GM12878 (cell line): ENCODE results near the gene ZNF688. TPM values are rescaled to one million over a fixed set of nuclear protein-coding genes. Genes with fewer than 3 reads are reported as not detected.

ENCODE experiments used
- CBFB ChIP-seq: IDR thresholded peaks from 2 replicates; pipeline ENCODE4 v1.6.1; 2016; ENCODE audit warnings: antibody characterized with exemption, low read depth
- CBX5 ChIP-seq: sonication (generic); IDR thresholded peaks from 2 replicates; pipeline ENCODE4 v1.6.1; 2016; ENCODE audit warnings: low read depth, moderate library complexity, mild to moderate bottlenecking, inconsistent platforms
- CHD2 ChIP-seq: IDR thresholded peaks from 2 replicates; pipeline ENCODE4 v1.6.1; 2011; ENCODE audit warnings: low read depth, low read length, improper control_type of control experiment, borderline replicate concordance
- CHD4 ChIP-seq: fragments of 200-600 bp; sonication (generic); IDR thresholded peaks from 2 replicates; pipeline ENCODE4 v1.6.1; 2016; ENCODE audit warnings: mild to moderate bottlenecking
- CREM ChIP-seq: IDR thresholded peaks from 2 replicates; pipeline ENCODE4 v1.6.1; 2014; ENCODE audit warnings: antibody characterized with exemption, low read depth
- EGR1 ChIP-seq, 2 experiments: IDR thresholded peaks; 1 replicate in 1 of 2; 2 replicates in 1 of 2; pipeline ENCODE4 v1.6.1; 2011 to 2012; ENCODE audit warnings: low read depth in 2 of 2, low read length in 2 of 2, borderline replicate concordance in 1 of 2, mild to moderate bottlenecking in 1 of 2, moderate library complexity in 1 of 2
- FOS ChIP-seq: IDR thresholded peaks from 3 replicates; pipeline ENCODE4 v1.6.1; 2011; ENCODE audit warnings: borderline replicate concordance; ENCODE audit not compliant: insufficient read length; ENCODE audit errors: extremely low read depth
- HDGF ChIP-seq: fragments of 450-650 bp; IDR thresholded peaks from 2 replicates; pipeline ENCODE4 v1.6.1; 2016; ENCODE audit warnings: antibody characterized with exemption
- IKZF1 ChIP-seq: fragments of 450-650 bp; conservative IDR thresholded peaks from 2 replicates; pipeline ENCODE4 v1.6.1; 2017; ENCODE audit warnings: antibody characterized with exemption, mild to moderate bottlenecking
- IKZF2 ChIP-seq, 2 experiments: fragments of 450-650 bp; IDR thresholded peaks; 2 replicates each; pipeline ENCODE4 v1.6.1; 2017; ENCODE audit warnings: mild to moderate bottlenecking in 2 of 2, moderate library complexity in 2 of 2
- JUND ChIP-seq: IDR thresholded peaks from 2 replicates; pipeline ENCODE4 v1.6.1; 2012; ENCODE audit warnings: low read depth, mild to moderate bottlenecking, low read length, improper control_type of control experiment, moderate library complexity
- MLLT1 ChIP-seq: fragments of 450-650 bp; IDR thresholded peaks from 2 replicates; pipeline ENCODE4 v1.6.1; 2016; ENCODE audit warnings: mild to moderate bottlenecking
- NFXL1 ChIP-seq: fragments of 450-650 bp; IDR thresholded peaks from 2 replicates; pipeline ENCODE4 v1.6.1; 2017; ENCODE audit warnings: antibody characterized with exemption, mild to moderate bottlenecking, borderline replicate concordance
- NFYB ChIP-seq: IDR thresholded peaks from 2 replicates; pipeline ENCODE4 v1.6.1; 2011; ENCODE audit warnings: low read depth, mild to moderate bottlenecking, low read length, improper control_type of control experiment, moderate library complexity; ENCODE audit not compliant: insufficient read depth
- PKNOX1 ChIP-seq: fragments of 450-650 bp; IDR thresholded peaks from 2 replicates; pipeline ENCODE4 v1.6.1; 2016; ENCODE audit warnings: mild to moderate bottlenecking
- POLR2A ChIP-seq: IDR thresholded peaks from 2 replicates; pipeline ENCODE4 v1.6.1; 2011; ENCODE audit warnings: low read depth, mild to moderate bottlenecking, low read length
- RB1 ChIP-seq: fragments of 450-650 bp; formaldehyde crosslinking; IDR thresholded peaks from 2 replicates; pipeline ENCODE4 v1.6.1; 2017; ENCODE audit warnings: mild to moderate bottlenecking, borderline replicate concordance
- RBBP5 ChIP-seq: fragments of 200-600 bp; sonication (generic); conservative IDR thresholded peaks from 2 replicates; pipeline ENCODE4 v1.6.1; 2016
- RELA ChIP-seq: fragments of 450-650 bp; IDR thresholded peaks from 2 replicates; pipeline ENCODE4 v1.8.0; 2014; ENCODE audit warnings: borderline replicate concordance; ENCODE audit not compliant: partially characterized antibody
- SIX5 ChIP-seq: IDR thresholded peaks from 2 replicates; pipeline ENCODE4 v1.6.1; 2011; ENCODE audit warnings: mild to moderate bottlenecking, low read depth, low read length, moderate library complexity; ENCODE audit not compliant: severe bottlenecking
- SREBF2 ChIP-seq: IDR thresholded peaks from 2 replicates; pipeline ENCODE4 v1.6.1; 2012; ENCODE audit warnings: mild to moderate bottlenecking, low read length
- SUZ12 ChIP-seq: fragments of 200-600 bp; sonication (generic); IDR thresholded peaks from one replicate; pipeline ENCODE4 v1.6.1; 2018; ENCODE audit warnings: antibody characterized with exemption, mild to moderate bottlenecking; ENCODE audit not compliant: unreplicated experiment
- ZBTB33 ChIP-seq: fragments of 450-650 bp; IDR thresholded peaks from 2 replicates; pipeline ENCODE4 v1.6.1; 2017; ENCODE audit warnings: mild to moderate bottlenecking
- ZNF207 ChIP-seq: fragments of 450-650 bp; IDR thresholded peaks from 2 replicates; pipeline ENCODE4 v1.6.1; 2014; ENCODE audit warnings: antibody characterized with exemption, mild to moderate bottlenecking, borderline replicate concordance
- ZNF274 ChIP-seq: IDR thresholded peaks from one replicate; pipeline ENCODE4 v1.8.0; 2011; ENCODE audit not compliant: insufficient read length, insufficient read depth
- ZNF622 ChIP-seq: fragments of 450-650 bp; IDR thresholded peaks from 2 replicates; pipeline ENCODE4 v1.6.1; 2017; ENCODE audit warnings: mild to moderate bottlenecking, inconsistent platforms
- polyA plus RNA-seq, 11 experiments: library from polyadenylated mRNA; depleted of rRNA in 4 of 11; unstranded in 6 of 11; stranded (reverse) in 5 of 11; fragments of >200 nt; fragmentation: Nextera tagmentation in 4 of 11; fragmentation: Illumina TruSeq in 1 of 11; extraction: Ambion mirVana in 4 of 11; extraction: Trizol in 1 of 11; gene quantifications; 1 replicate in 1 of 11; 2 replicates in 10 of 11; pipeline versions ENCODE4 v1.2.1 to v1.2.3, GENCODE V29; 2011 to 2016; ENCODE audit warnings: inconsistent platforms in 2 of 11, missing spikeins in 2 of 11, low read depth in 1 of 11
- total RNA-seq, 4 experiments: library from RNA; depleted of rRNA in 3 of 4; stranded (reverse); fragments of >200 nt in 3 of 4; fragmentation: Illumina TruSeq in 1 of 4; extraction: Trizol in 1 of 4; gene quantifications; 2 replicates each; pipeline versions ENCODE4 v1.2.1 to v1.2.3, GENCODE V29; 2013 to 2021

ZNF688 gene
- total and polyA plus RNA-seq, 10 of the 15 experiments (the other 5 are each of a cell fraction or from before 2014, with no cell fraction given), result 0.14 to 17.4 (median 10.6) TPM

GRCh38 chr16:30585400-30586191, 14.1 kb upstream of the ZNF688 start, which contains the start of gene ZNF785 (continued):
- TF ChIP-seq RB1 (peak; percentile 55; the same call in 1 of the 2 replicates), ZNF274 (no peak), ZNF622 (no peak), RELA (peak; percentile 47), SIX5 (peak; percentile 78), RBBP5 (no peak), CBFB (no peak; the same call in 1 of the 2 replicates), CBX5 (no peak), MLLT1 (peak; percentile 52; the same call in 1 of the 2 replicates), SREBF2 (peak; percentile 76), IKZF1 (peak; percentile 96), FOS (peak; percentile 66), JUND (no peak), CREM (peak; percentile 90), HDGF (no peak), SUZ12 (no peak), CHD4 (no peak), EGR1 (IDR thresholded peaks at IDR 0.05; ENCODE audit: borderline replicate concordance in 1 of 2, low read depth in 2 of 2, low read length in 2 of 2) (0 out of 3 replicates have a peak, but pooled peaks of 1 of the 2 experiments have one; percentile 33), POLR2A (peak; percentile 51), NFXL1 (no peak), ZNF207 (peak; percentile 58; the same call in 1 of the 2 replicates), ZBTB33 (peak; percentile 12; the same call in 1 of the 2 replicates), IKZF2 (IDR thresholded peaks at IDR 0.05) (peak; percentile 66 to 78; a peak in 3 of 4 replicates), PKNOX1 (peak; percentile 82), NFYB (peak; percentile 86), CHD2 (peak; percentile 94)
